ENCODE measurements around the gene CALML5.

GRCh38 chr10:5527332-5528200 is 28.2 kb upstream of the CALML5 start:
- TF ChIP-seq, protein P1, sequence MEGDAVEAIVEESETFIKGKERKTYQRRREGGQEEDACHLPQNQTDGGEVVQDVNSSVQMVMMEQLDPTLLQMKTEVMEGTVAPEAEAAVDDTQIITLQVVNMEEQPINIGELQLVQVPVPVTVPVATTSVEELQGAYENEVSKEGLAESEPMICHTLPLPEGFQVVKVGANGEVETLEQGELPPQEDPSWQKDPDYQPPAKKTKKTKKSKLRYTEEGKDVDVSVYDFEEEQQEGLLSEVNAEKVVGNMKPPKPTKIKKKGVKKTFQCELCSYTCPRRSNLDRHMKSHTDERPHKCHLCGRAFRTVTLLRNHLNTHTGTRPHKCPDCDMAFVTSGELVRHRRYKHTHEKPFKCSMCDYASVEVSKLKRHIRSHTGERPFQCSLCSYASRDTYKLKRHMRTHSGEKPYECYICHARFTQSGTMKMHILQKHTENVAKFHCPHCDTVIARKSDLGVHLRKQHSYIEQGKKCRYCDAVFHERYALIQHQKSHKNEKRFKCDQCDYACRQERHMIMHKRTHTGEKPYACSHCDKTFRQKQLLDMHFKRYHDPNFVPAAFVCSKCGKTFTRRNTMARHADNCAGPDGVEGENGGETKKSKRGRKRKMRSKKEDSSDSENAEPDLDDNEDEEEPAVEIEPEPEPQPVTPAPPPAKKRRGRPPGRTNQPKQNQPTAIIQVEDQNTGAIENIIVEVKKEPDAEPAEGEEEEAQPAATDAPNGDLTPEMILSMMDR (IDR thresholded peaks at IDR 0.05; ENCODE audit: borderline replicate concordance, extremely low read depth, low read length, poor library complexity, severe bottlenecking), result no peak
- TF ChIP-seq EZH2 (IDR thresholded peaks at IDR 0.05; ENCODE audit: borderline replicate concordance, low read depth, low read length, severe bottlenecking), result no peak

Data from DND-41 (cell line).